ENCODE results near the gene MPDU1. TPM values are rescaled to one million over a fixed set of nuclear protein-coding genes. Genes with fewer than 3 reads are reported as not detected.

Gene MPDU1
- total and polyA plus RNA-seq, 2 of the 13 experiments (the other 11 are each of a cell fraction or from before 2014, with no cell fraction given): 112 to 167 TPM

- no peak for TF ChIP-seq LRRFIP1 (CRISPR knock-in tag; conservative IDR thresholded peaks at IDR 0.05)
- TF ChIP-seq HMGXB4 (CRISPR knock-in tag; IDR thresholded peaks at IDR 0.05; ENCODE audit: borderline replicate concordance in 1 of 2, low read depth in 1 of 2): peak; percentile 26 to 56; a peak in 1 of 4 replicates
- TF ChIP-seq ARID4A (CRISPR knock-in tag; IDR thresholded peaks at IDR 0.05; ENCODE audit: borderline replicate concordance): 0 out of 2 replicates have a peak, but pooled peaks have one; percentile 10
- peak; percentile 93 for TF ChIP-seq HNRNPLL (IDR thresholded peaks at IDR 0.05; ENCODE audit: low read depth, low read length, poor library complexity, severe bottlenecking)
- TF ChIP-seq TAF15 (IDR thresholded peaks at IDR 0.05; ENCODE audit: low read depth, low read length, poor library complexity, severe bottlenecking): no peak
- peak; percentile 47; the same call in 1 of the 2 replicates for TF ChIP-seq KDM2A (CRISPR knock-in tag; IDR thresholded peaks at IDR 0.05; ENCODE audit: borderline replicate concordance, low read depth)
- TF ChIP-seq HNRNPK (IDR thresholded peaks at IDR 0.05; ENCODE audit: low read depth, low read length, poor library complexity, severe bottlenecking): peak; percentile 60
- no peak for TF ChIP-seq ZBTB37 (CRISPR knock-in tag; IDR thresholded peaks at IDR 0.05)
These were observed 34.9 kb upstream of the MPDU1 start, which contains the start of gene TNFSF12 (continued) for GRCh38 chr17:7548585-7549400.

All from HepG2 (cell line).